Endothelial cell of umbilical vein (primary cell): ENCODE measurements around the gene NCOA3. TPM values are rescaled to one million over a fixed set of nuclear protein-coding genes. Genes with fewer than 3 reads are reported as not detected.

Source experiments
- BruUV-seq: library from RNA; stranded (reverse); fragments of 400-500 nt; replicated peaks from 2 replicates; lab custom pipeline; 2021; lab: Mats Ljungman, UMichigan
- CTCF ChIA-PET: fragments of 300-600, 350-600 bp; sonication (Branson Sonifier 250); formaldehyde crosslinking; loops from one replicate; lab custom pipeline; 2021; ENCODE audit warnings: antibody characterized with exemption, inconsistent platforms; lab: Charles Lee
- POLR2A ChIA-PET: fragments of 300-600, 350-600 bp; sonication (Branson Sonifier 250); formaldehyde crosslinking; loops from one replicate; lab custom pipeline; 2021; ENCODE audit warnings: antibody characterized with exemption, inconsistent platforms; lab: Charles Lee
- DNase-seq: peaks from one replicate; pipeline ENCODE4 v3.0.0-alpha.2; 2011; ENCODE audit warnings: low read depth, low spot score
- FAIRE-seq: peaks from 2 replicates; lab custom pipeline; 2011; peaks lifted over from hg19 to GRCh38; lab: Jason Lieb, UNC
- H2AFZ ChIP-seq: 2 replicates; pipeline ENCODE4 v1.6.0; 2012; ENCODE audit warnings: low read depth, low read length, control low read depth, inconsistent platforms
- H3K27ac ChIP-seq: 2 replicates; pipeline ENCODE4 v1.5.1; 2011; ENCODE audit warnings: low read depth, mild to moderate bottlenecking, control low read depth, low read length, moderate library complexity; ENCODE audit not compliant: insufficient read depth
- H3K27me3 ChIP-seq, 2 experiments: 2 replicates each; pipeline versions ENCODE4 v1.6.0 to v1.6.1; 2011; ENCODE audit warnings: low read length in 2 of 2, mixed read lengths in 1 of 2; ENCODE audit not compliant: control insufficient read depth in 2 of 2, insufficient read depth in 2 of 2
- H3K36me3 ChIP-seq, 2 experiments: 2 replicates in 1 of 2; 3 replicates in 1 of 2; pipeline ENCODE4 v1.5.1; 2011; ENCODE audit warnings: low read length in 2 of 2, mild to moderate bottlenecking in 1 of 2, moderate library complexity in 1 of 2; ENCODE audit not compliant: control insufficient read depth in 2 of 2, insufficient read depth in 2 of 2; ENCODE audit errors: extremely low read depth in 1 of 2
- H3K4me1 ChIP-seq: 3 replicates; pipeline ENCODE4 v1.5.1; 2011; ENCODE audit warnings: mild to moderate bottlenecking, low read length; ENCODE audit not compliant: control insufficient read depth, insufficient read depth; ENCODE audit errors: extremely low read depth
- H3K4me2 ChIP-seq: 2 replicates; pipeline ENCODE4 v1.6.1; 2011; ENCODE audit warnings: low read length, control low read depth, mixed read lengths; ENCODE audit not compliant: insufficient read depth
- H3K4me3 ChIP-seq, 3 experiments: fragments of 200-600 bp in 1 of 3; sonication (generic), shearing (Covaris generic) in 1 of 3; replicated peaks in 1 of 3; 2 replicates each; pipeline ENCODE4 v1.5.1; 2011 to 2016; ENCODE audit warnings: control low read depth in 3 of 3, low read length in 3 of 3, mild to moderate bottlenecking in 2 of 3, inconsistent platforms in 1 of 3, low read depth in 1 of 3, moderate library complexity in 1 of 3; ENCODE audit not compliant: insufficient read depth in 1 of 3
- H3K79me2 ChIP-seq: 2 replicates; pipeline ENCODE4 v1.6.0; 2012; ENCODE audit warnings: low read length, inconsistent platforms; ENCODE audit not compliant: control insufficient read depth, insufficient read depth
- H3K9ac ChIP-seq: replicated peaks from 2 replicates; pipeline ENCODE3; 2011; ENCODE audit warnings: low read length, control low read depth; ENCODE audit not compliant: insufficient read depth; ENCODE audit errors: extremely low read depth
- H3K9me1 ChIP-seq: replicated peaks from 3 replicates; pipeline ENCODE4 v1.6.0; 2011; ENCODE audit warnings: mild to moderate bottlenecking, low read length; ENCODE audit not compliant: control insufficient read depth, insufficient read depth; ENCODE audit errors: extremely low read depth
- H3K9me3 ChIP-seq: replicated peaks from 2 replicates; pipeline ENCODE4 v1.5.1; 2012; ENCODE audit warnings: low read length, inconsistent platforms; ENCODE audit not compliant: control insufficient read depth, insufficient read depth
- H4K20me1 ChIP-seq: replicated peaks from 2 replicates; pipeline ENCODE3; 2011; ENCODE audit warnings: mild to moderate bottlenecking, low read length; ENCODE audit not compliant: control insufficient read depth, insufficient read depth; ENCODE audit errors: extremely low read depth
- EZH2 ChIP-seq: IDR thresholded peaks from 2 replicates; pipeline ENCODE4 v1.6.1; 2012; ENCODE audit warnings: borderline replicate concordance, low read depth, mild to moderate bottlenecking, moderate library complexity, low read length, inconsistent platforms; ENCODE audit not compliant: severe bottlenecking
- JUN ChIP-seq: IDR thresholded peaks from 2 replicates; pipeline ENCODE4 v1.6.1; 2011; ENCODE audit warnings: borderline replicate concordance, low read depth; ENCODE audit not compliant: insufficient read length, insufficient read depth
- MYC ChIP-seq: IDR thresholded peaks from one replicate; pipeline ENCODE4 v1.6.1; 2011; ENCODE audit warnings: mild to moderate bottlenecking, low read depth, low read length
- POLR2AphosphoS5 ChIP-seq: IDR thresholded peaks from 2 replicates; pipeline ENCODE4 v1.6.1; 2012; ENCODE audit warnings: low read depth, mild to moderate bottlenecking, control low read depth, low read length, moderate library complexity; ENCODE audit not compliant: insufficient read depth
- dilution Hi-C: fragments of 300-500 bp; cut with MboI; formaldehyde crosslinking; loops from one replicate; pipeline ENCODE4 v1.15.0; 2019; ENCODE audit warnings: low sequenced_read_pairs; ENCODE audit not compliant: extremely low pct_ligation_motif_present
- intact Hi-C: fragments of 100-400 bp; cut with micrococcal nuclease; formaldehyde crosslinking; loops from one replicate; pipeline ENCODE4 v1.10.0; 2022
- polyA plus RNA-seq, 4 experiments: library from polyadenylated mRNA; depleted of rRNA in 3 of 4; stranded (reverse) in 3 of 4; unstranded in 1 of 4; fragments of >200 nt; gene quantifications; 2 replicates each; pipeline versions ENCODE4 v1.2.1 to v1.2.3, GENCODE V29; 2011 to 2012; ENCODE audit warnings: missing spikeins in 1 of 4
- small RNA-seq: library from RNA; depleted of rRNA; stranded (forward); fragments of <200 nt; gene quantifications from one replicate; pipeline ENCODE3, GENCODE V24; 2012; ENCODE audit warnings: low replicate concordance, low read depth; ENCODE audit not compliant: insufficient read depth, insufficient read length
- total RNA-seq: library from RNA; stranded (reverse); gene quantifications from 2 replicates; pipeline ENCODE4 v1.2.3, GENCODE V29; 2021
- TF ChIP-seq, protein P1 (sequence below), 2 donors: IDR thresholded peaks; 1 replicate in 1 of 2; 2 replicates in 1 of 2; pipeline ENCODE4 v1.5.1; 2011; ENCODE audit warnings: low read length in 2 of 2, mild to moderate bottlenecking in 2 of 2, moderate library complexity in 2 of 2, control low read depth in 1 of 2, inconsistent platforms in 1 of 2, low read depth in 1 of 2; ENCODE audit not compliant: insufficient read depth in 1 of 2; ENCODE audit errors: extremely low read depth in 1 of 2

NCOA3 gene
- total and polyA plus RNA-seq, 2 donors (not counting 3 experiments of a cell fraction or from before 2014, with no cell fraction given) = 12.0 to 35.6 TPM

DNA sequence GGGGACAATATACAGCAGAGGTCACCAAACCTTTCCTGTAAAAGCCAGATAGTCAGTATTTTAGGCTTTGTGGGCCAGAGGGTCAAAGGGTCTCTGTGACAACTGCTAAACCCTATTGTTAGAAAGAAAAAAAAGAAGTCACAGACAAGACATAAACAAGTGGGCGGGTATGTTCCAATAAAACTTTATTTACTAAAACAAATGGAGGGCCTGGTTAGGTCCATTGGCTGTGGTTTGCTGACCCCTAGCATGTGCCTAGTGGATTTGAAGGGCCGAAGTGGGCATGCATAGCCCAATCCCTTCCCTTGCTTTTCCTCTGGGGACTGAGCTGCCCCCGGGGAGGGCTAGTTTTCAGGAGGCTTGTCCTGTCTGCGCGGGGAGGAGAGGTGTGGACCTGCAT, 204.7 kb downstream of the NCOA3 start:
- Histone ChIP-seq H3K36me3 (no peaks in the 10 kb centered on the region), H2AFZ (no peak overlapping the region), H3K9me1 (no peaks in the 10 kb centered on the region), H3K79me2 (no peaks in the 10 kb centered on the region), H3K27me3 (no peaks in the 10 kb centered on the region), H3K9me3 (no peaks in the 10 kb centered on the region), H3K27ac (no peak overlapping the region), H3K4me2 (no peak overlapping the region), H3K4me3 (no peak overlapping the region), H3K9ac (no peak overlapping the region), H3K4me1 (peaks cover 4% of the 10 kb centered on the region), H4K20me1 (no peaks in the 10 kb centered on the region)
- no peak for TF ChIP-seq JUN
- TF ChIP-seq POLR2AphosphoS5 = no peak
- no peak for TF ChIP-seq MYC
- TF ChIP-seq, protein P1, sequence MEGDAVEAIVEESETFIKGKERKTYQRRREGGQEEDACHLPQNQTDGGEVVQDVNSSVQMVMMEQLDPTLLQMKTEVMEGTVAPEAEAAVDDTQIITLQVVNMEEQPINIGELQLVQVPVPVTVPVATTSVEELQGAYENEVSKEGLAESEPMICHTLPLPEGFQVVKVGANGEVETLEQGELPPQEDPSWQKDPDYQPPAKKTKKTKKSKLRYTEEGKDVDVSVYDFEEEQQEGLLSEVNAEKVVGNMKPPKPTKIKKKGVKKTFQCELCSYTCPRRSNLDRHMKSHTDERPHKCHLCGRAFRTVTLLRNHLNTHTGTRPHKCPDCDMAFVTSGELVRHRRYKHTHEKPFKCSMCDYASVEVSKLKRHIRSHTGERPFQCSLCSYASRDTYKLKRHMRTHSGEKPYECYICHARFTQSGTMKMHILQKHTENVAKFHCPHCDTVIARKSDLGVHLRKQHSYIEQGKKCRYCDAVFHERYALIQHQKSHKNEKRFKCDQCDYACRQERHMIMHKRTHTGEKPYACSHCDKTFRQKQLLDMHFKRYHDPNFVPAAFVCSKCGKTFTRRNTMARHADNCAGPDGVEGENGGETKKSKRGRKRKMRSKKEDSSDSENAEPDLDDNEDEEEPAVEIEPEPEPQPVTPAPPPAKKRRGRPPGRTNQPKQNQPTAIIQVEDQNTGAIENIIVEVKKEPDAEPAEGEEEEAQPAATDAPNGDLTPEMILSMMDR (IDR thresholded peaks at IDR 0.05; ENCODE audit: extremely low read depth in 1 of 2, insufficient read depth in 1 of 2, low read depth in 1 of 2, low read length in 2 of 2) = no peak
- no peak for TF ChIP-seq EZH2
- BruUV-seq = no TSS peak
- FAIRE-seq (no peak), DNase-seq (no peak)
- CTCF ChIA-PET = interaction anchor here (2.3 kb wide), 1 partner anchor 914 kb away, joined by 8 read pairs; no protein-coding TSS in a partner anchor
- intact Hi-C loops = no loop called here
- dilution Hi-C loops = no loop called here
- POLR2A ChIA-PET = no interaction called here

Small RNA genes within 50 kb of the gene (small RNA-seq; reads per million reads assigned to genes)
- gene RNU6-497P (not detected), gene RNU6-563P (not detected)

Other genes starting within 250 kb of the NCOA3 start
- 75.2 and 76.3 TPM in 2 replicates for gene ZMYND8, start 145.2 kb upstream of the NCOA3 start, total RNA-seq
- gene ZMYND8, start 145.2 kb upstream of the NCOA3 start, polyA plus RNA-seq = 26.4 and 30.6 TPM in 2 replicates